Memory B cell (primary cell): ENCODE results near the gene IL9.

Experiments
- ATAC-seq: fragments of 150-1000 bp; cut with Tn5 transposase; 2 replicates; pipeline ENCODE4 v1.10.0; 2021; ENCODE audit warnings: low read depth, mild to moderate bottlenecking, moderate library complexity
- DNase-seq, 2 donors: peaks; one replicate each; pipeline ENCODE4 v3.0.0; 2022; ENCODE audit warnings: low spot score in 2 of 2
- H3K27ac Mint-ChIP-seq: one replicate; pipeline ENCODE4 v1.8.0; 2022; ENCODE audit warnings: mild to moderate bottlenecking, moderate library complexity, mixed read lengths
- H3K27me3 Mint-ChIP-seq: one replicate; pipeline ENCODE4 v1.8.0; 2022; ENCODE audit warnings: mixed read lengths
- H3K36me3 Mint-ChIP-seq: one replicate; pipeline ENCODE4 v1.8.0; 2022; ENCODE audit warnings: mild to moderate bottlenecking, mixed read lengths
- H3K4me1 Mint-ChIP-seq: one replicate; pipeline ENCODE4 v1.8.0; 2022; ENCODE audit warnings: mixed read lengths
- H3K4me3 Mint-ChIP-seq: one replicate; pipeline ENCODE4 v1.8.0; 2022; ENCODE audit warnings: mild to moderate bottlenecking, moderate library complexity, mixed read lengths
- H3K9me3 Mint-ChIP-seq: one replicate; pipeline ENCODE4 v1.8.0; 2022; ENCODE audit warnings: mixed read lengths

IL9 gene

DNA sequence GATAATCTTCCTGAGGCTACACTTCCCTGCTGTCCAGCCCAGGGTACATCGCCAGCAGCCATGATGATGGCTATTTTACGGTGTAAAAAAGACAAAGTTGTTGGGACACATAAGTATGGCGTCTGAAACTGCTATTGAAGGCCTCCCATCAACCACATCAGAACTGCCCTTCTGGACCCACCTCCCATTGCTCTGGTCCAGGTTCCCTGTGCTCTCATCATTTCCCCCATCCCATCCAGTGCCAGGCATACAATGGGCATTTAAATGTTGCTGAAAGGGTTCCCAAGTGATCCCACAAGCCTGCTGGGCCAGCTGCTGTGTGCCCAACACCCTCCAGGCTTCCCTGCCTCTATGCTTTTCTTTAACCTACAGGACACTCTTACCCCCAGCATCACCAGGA lies 10.6 kb downstream of the IL9 start:
- no peak overlapping the region for H3K4me3 Mint-ChIP-seq
- H3K27me3 Mint-ChIP-seq: peaks cover 10% of the 10 kb centered on the region
- ATAC-seq (no peak), DNase-seq (no peak)
- no peaks in the 10 kb centered on the region for H3K36me3 Mint-ChIP-seq
- no peaks in the 10 kb centered on the region for H3K9me3 Mint-ChIP-seq
- peaks cover 3% of the 10 kb centered on the region for H3K4me1 Mint-ChIP-seq
- H3K27ac Mint-ChIP-seq: no peak overlapping the region

DNA sequence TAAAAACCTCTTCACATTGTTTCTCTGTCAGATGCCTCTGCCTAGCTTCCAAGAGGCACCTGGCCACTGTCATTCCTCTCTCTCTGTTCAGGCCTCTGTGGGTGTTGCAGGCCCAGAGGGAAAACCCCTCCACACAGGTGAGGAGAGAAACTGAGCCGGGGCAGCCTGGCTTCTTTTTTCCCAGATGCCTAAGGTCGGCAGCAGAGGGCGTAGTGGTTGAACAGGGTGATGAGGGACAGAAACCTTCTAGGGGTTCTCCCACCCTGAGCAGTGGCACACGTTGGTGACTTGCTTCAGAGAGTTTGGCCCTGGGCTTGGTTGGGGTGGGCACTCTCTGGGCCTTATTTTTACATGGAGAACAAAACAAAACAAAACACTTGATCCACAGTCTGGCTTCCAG lies 12.2 kb downstream of the IL9 start:
- DNase-seq (no peak), ATAC-seq (no peak)
- H3K36me3 Mint-ChIP-seq: no peaks in the 10 kb centered on the region
- peaks cover 3% of the 10 kb centered on the region for H3K4me1 Mint-ChIP-seq
- peaks cover 2% of the 10 kb centered on the region for H3K9me3 Mint-ChIP-seq
- no peak overlapping the region for H3K4me3 Mint-ChIP-seq
- H3K27me3 Mint-ChIP-seq: peaks cover 13% of the 10 kb centered on the region
- H3K27ac Mint-ChIP-seq: no peak overlapping the region

DNA sequence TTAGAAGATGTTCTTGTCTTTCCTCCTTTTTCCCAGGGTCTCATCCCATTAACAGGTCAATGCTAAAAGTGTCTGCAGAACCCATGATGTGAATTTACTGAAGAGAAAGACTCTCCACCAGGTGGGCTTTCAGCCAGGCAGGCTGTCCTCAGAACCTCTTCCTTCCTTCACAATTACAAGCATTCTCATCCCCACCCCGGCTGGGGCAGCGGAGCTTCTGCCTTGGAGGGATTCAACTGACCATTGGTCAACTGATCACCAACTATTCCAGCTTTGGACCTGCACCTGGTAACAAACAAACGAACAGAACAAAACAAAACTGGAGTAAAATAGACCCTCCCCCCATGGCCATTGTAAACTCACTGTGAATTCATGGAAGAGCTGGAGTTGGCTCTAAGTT lies 12.6 kb downstream of the IL9 start:
- H3K36me3 Mint-ChIP-seq: no peaks in the 10 kb centered on the region
- ATAC-seq (no peak), DNase-seq (no peak)
- peaks cover 3% of the 10 kb centered on the region for H3K4me1 Mint-ChIP-seq
- H3K27ac Mint-ChIP-seq: no peak overlapping the region
- H3K4me3 Mint-ChIP-seq: no peak overlapping the region
- peaks cover 2% of the 10 kb centered on the region for H3K9me3 Mint-ChIP-seq
- H3K27me3 Mint-ChIP-seq: peaks cover 13% of the 10 kb centered on the region

DNA sequence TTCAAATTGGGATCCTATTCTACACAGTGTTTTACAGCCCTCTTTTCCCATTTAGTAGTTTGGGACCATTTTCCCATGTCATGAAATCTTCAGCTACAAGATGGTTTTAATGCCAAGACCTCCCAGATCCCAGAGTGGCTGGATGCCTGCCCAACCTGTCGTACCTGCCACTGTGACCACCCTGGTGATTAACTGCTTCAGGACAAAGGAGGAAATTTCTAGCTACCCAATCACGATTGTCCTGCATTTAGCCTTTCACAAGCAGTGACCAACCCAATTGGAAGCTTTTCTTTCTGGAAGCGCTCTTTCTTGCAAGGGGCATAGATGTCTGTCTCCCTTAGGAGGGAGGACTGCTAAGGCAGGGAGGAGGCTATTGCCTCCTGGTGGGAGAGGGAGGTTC lies 13.8 kb downstream of the IL9 start:
- no peak overlapping the region for H3K27ac Mint-ChIP-seq
- ATAC-seq (no peak), DNase-seq (no peak)
- no peak overlapping the region for H3K4me3 Mint-ChIP-seq
- H3K36me3 Mint-ChIP-seq: no peaks in the 10 kb centered on the region
- H3K9me3 Mint-ChIP-seq: peaks cover 2% of the 10 kb centered on the region
- peaks cover 18% of the 10 kb centered on the region for H3K27me3 Mint-ChIP-seq
- no peaks in the 10 kb centered on the region for H3K4me1 Mint-ChIP-seq

DNA sequence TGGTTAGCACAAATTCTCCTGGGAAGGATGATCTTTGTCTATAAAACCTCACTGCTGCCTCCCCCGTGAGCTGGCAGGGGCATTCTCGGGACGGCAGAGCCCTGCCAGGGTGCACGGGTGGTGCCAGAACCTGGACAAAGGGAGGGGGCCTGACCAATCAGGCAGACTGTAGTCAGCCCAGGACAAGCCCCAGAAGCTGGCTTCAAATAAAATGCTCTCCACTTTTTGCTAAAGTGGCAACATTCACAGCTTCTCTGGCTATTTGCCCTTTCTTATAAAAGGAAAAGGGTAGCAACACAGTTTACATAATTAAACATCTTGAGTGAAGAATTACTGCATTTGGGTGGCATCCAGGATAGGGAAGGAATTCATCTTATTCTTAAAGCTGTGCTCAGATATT lies 14.4 kb downstream of the IL9 start:
- Mint-ChIP-seq H3K4me3 (no peak overlapping the region), H3K4me1 (no peaks in the 10 kb centered on the region), H3K27me3 (peaks cover 18% of the 10 kb centered on the region), H3K36me3 (no peaks in the 10 kb centered on the region), H3K9me3 (peaks cover 2% of the 10 kb centered on the region), H3K27ac (no peak overlapping the region)
- DNase-seq (no peak), ATAC-seq (no peak)

DNA sequence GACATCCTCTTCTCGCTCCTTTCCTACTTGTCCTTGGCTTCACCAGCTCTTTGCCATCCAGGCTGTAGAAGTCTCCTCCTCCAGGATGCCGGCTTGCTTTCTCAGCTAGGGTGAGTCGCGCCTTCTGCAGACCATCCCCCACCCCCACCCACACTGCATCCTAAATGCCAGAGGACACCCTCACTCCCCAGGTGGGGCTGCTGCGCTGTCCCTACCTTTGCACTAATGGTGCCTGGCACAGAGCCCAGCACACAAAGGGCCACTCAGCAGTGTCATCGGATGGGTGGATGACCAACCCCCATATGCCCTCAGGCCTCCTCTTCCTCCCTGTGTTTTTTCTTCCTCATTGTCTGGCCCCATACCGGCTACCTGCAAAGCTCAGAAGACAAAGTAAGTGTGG lies 14.8 kb downstream of the IL9 start:
- Mint-ChIP-seq H3K4me1 (no peaks in the 10 kb centered on the region), H3K9me3 (peaks cover 2% of the 10 kb centered on the region), H3K4me3 (no peak overlapping the region), H3K27me3 (peaks cover 18% of the 10 kb centered on the region), H3K27ac (no peak overlapping the region), H3K36me3 (no peaks in the 10 kb centered on the region)
- DNase-seq (no peak), ATAC-seq (no peak)

DNA sequence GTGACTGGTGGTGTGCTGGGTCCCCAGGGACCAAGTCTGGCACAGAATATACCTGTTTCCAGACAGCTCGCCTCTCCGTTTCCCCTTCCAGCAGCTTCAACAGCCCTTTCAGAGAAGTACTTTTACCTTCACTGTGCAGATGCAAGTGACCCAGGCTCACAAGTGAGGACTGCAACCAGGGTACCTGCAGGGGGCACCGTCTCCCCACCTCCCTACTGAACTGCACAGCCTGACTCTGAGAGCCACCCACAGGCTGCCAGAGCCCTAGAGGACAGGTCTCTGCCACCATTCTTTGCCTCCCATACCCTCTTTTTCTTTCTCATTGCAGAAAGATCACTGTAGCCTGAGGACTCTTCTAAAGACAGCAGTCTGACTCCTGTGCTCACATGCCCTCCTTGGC lies 15.4 kb downstream of the IL9 start:
- no peak for ATAC-seq
- Mint-ChIP-seq H3K27me3 (peaks cover 14% of the 10 kb centered on the region), H3K27ac (no peak overlapping the region), H3K9me3 (peaks cover 2% of the 10 kb centered on the region), H3K36me3 (no peaks in the 10 kb centered on the region), H3K4me3 (no peak overlapping the region), H3K4me1 (no peaks in the 10 kb centered on the region)
- no peak for DNase-seq

DNA sequence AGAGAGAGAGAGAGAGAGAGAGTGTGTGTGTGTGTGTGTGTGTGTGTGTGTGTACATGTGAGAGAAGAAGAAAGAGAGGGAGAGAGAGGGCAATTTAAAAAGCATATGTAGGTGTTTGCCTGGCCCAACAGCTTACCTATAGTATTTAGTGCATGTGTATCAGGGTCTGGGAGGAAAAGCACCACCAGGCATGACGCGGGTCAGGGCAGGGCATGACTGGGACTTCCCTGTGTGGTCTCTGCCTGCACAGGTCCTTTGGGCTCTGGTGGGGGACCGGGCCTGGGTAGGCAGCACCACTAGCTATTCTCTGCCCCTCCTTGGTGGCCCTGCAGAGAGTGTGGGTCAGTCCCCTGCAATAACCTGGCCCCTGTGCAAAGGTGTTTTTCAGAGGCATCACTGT lies 16.1 kb downstream of the IL9 start:
- Mint-ChIP-seq H3K27me3 (peaks cover 14% of the 10 kb centered on the region), H3K27ac (no peak overlapping the region), H3K36me3 (no peaks in the 10 kb centered on the region), H3K4me1 (no peaks in the 10 kb centered on the region), H3K4me3 (no peak overlapping the region), H3K9me3 (peaks cover 2% of the 10 kb centered on the region)
- no peak for DNase-seq
- ATAC-seq: no peak

DNA sequence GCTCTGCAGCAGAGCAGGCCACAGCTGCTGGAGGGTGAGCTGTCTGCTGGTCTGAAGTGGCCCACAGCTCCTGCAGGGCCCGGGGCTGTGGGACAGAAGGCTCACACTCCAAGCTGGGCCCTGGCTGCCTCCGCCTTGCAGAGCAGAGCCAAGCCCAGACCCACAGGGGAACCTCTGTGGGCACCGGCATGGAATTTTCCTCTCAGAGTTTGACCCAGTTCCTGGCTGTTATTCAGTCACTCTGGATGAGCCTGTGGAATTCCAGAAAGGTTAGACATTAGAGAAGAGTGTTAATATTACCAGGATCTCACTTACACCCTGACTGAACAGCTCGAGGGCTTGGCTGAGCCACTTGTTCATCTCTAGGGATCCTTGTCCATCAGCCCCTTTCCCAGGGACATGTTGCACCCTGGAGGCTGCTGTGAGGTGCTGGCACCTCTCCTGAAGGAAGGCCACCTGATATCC lies 17.5 kb downstream of the IL9 start:
- Mint-ChIP-seq H3K36me3 (no peaks in the 10 kb centered on the region), H3K27me3 (peaks cover 14% of the 10 kb centered on the region), H3K27ac (no peak overlapping the region), H3K4me3 (no peak overlapping the region), H3K4me1 (no peaks in the 10 kb centered on the region), H3K9me3 (peaks cover 2% of the 10 kb centered on the region)
- no peak for ATAC-seq
- no peak for DNase-seq

DNA sequence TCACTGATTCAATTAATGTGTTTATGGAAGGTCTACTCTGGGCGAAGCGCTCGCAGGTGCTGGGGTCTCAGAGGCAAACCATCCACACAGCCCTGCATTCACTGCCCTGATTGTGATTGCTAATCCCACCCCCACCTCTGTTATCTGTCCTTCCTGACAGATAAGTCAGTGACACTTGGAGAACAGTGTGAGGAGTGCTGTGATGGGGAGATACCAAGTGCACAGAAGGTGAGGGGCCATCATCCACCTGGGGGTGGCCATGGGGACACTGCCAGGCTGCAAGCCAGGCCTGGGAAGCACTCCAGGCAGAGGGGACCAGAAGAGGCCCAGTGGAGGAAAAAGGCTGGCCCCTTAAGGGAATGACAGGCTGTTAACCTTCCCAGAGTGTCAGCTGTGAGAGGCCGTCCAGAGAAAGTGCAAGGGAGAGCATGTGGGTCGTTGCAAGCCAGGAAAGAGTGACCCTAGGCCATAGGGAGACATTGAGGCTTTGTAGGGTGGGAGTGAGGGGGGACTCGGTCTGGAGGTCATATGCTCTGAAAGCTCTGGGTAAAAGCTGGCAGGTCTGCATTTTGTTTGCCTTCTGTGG lies 18.0 kb downstream of the IL9 start:
- no peaks in the 10 kb centered on the region for H3K4me1 Mint-ChIP-seq
- peaks cover 2% of the 10 kb centered on the region for H3K9me3 Mint-ChIP-seq
- ATAC-seq (no peak), DNase-seq (no peak)
- peaks cover 14% of the 10 kb centered on the region for H3K27me3 Mint-ChIP-seq
- no peaks in the 10 kb centered on the region for H3K36me3 Mint-ChIP-seq
- H3K4me3 Mint-ChIP-seq: no peak overlapping the region
- H3K27ac Mint-ChIP-seq: no peak overlapping the region

DNA sequence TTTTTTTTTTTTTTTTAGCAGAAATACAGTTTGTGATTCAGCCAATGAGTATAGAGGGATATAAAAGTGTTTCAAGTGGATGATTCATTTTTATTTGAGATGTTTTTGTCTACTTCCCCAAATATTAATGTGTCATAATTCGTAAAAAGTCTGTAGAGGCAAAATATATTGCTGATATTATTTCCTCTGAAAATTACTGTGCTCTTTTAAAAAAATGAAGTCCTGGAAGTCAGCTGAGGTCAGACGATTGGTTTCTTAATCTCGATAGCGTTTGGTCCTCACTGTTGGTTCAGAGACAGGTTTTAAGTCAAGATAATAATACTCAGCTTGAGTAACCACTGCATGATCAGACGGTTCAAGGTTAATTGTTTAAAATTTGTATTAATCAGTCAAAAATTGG lies 19.5 kb downstream of the IL9 start:
- Mint-ChIP-seq H3K27me3 (peaks cover 20% of the 10 kb centered on the region), H3K4me3 (no peak overlapping the region), H3K9me3 (peaks cover 2% of the 10 kb centered on the region), H3K36me3 (no peaks in the 10 kb centered on the region), H3K4me1 (no peaks in the 10 kb centered on the region), H3K27ac (no peak overlapping the region)
- ATAC-seq (no peak), DNase-seq (no peak)

DNA sequence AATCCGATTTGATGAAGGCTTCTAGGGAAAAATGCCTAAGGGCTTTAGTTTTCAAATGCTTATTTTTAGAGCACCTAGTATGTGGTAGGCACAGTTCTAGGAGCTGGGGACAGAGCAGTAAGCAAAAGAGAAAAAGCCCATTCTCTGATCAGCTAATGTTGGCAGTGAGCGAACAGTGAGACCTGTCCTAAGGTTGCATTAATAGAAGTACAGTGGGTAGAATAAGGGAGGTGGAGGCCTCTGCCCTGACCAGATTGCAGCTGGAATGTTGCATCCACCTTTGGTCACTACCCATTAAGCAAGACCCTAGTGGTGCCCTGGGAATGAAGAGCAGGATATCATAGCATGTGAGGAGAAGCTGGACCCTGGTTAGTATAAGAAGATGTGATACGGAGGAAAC lies 20.1 kb downstream of the IL9 start:
- no peak overlapping the region for H3K27ac Mint-ChIP-seq
- DNase-seq: no peak
- ATAC-seq: no peak
- peaks cover 16% of the 10 kb centered on the region for H3K27me3 Mint-ChIP-seq
- H3K4me1 Mint-ChIP-seq: no peaks in the 10 kb centered on the region
- no peak overlapping the region for H3K4me3 Mint-ChIP-seq
- peaks cover 2% of the 10 kb centered on the region for H3K9me3 Mint-ChIP-seq
- no peaks in the 10 kb centered on the region for H3K36me3 Mint-ChIP-seq

DNA sequence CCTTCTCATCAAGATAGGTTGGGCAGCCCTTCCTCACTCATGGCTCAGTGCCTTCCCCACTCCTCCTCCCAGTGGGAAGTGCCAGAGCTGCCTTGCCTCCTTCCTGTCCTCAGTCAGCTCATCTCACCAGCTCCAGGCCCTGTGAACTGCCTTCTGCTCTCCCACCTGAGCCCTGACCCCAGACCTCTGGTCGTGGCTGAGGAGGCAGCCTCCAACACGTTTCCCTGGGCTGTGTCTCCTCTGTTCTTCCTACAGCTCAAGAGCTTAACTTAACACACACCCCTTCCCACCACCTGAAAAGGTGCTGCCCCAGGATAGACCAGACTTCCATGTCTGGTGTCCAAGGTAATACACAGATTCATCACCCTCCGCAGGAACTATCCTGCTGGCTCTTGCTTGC lies 21.2 kb downstream of the IL9 start:
- ATAC-seq (no peak), DNase-seq (no peak)
- Mint-ChIP-seq H3K4me1 (no peaks in the 10 kb centered on the region), H3K27me3 (peaks cover 14% of the 10 kb centered on the region), H3K36me3 (no peaks in the 10 kb centered on the region), H3K4me3 (no peak overlapping the region), H3K27ac (no peak overlapping the region), H3K9me3 (peaks cover 2% of the 10 kb centered on the region)

DNA sequence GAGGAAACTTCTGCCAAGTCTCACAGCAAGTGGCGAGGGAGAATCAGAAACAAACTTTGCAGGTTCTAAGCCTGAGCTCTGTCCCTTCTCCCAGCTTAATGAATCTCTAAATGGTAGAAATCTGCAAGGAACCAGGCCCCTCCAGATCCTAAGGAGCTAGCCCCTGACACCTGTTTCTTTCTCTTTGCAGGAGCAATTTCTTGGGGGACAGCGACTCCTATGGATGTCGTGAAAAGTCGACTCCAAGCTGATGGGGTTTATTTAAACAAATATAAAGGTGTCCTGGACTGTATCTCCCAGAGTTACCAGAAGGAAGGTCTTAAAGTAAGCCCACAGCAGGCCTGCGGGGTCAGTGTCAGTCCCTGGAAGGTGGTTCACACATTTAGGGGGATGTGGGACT lies 21.8 kb downstream of the IL9 start:
- ATAC-seq: no peak

DNA sequence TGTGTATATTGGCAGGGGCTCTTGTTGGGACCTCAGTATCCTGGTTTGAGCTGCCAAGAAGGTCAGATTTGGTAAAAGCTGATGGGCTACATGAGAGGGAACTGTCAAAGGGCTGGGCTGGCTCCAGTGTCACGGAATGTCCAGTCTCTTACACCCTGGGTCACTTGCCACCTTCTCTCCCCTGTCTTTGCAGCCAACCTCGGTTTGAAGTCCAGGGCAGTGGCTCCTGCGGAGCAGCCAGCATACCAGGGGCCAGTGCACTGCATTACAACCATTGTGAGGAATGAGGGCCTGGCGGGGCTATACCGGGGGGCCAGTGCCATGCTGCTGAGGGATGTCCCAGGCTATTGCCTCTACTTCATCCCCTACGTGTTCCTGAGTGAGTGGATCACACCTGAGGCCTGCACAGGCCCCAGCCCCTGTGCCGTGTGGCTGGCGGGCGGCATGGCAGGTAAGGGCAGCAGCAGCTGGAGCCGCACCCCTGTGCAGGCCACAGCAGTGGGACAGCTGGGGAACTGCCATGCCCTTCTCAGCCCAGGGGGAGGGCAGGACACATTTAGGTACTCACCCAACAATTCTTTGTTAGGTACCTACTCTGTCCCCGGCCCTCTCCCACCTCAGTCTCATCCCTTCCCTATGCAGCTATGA lies 24.2 kb downstream of the IL9 start:
- Mint-ChIP-seq H3K4me3 (no peak overlapping the region), H3K9me3 (no peaks in the 10 kb centered on the region), H3K4me1 (no peaks in the 10 kb centered on the region), H3K27ac (no peak overlapping the region), H3K36me3 (no peaks in the 10 kb centered on the region), H3K27me3 (peaks cover 6% of the 10 kb centered on the region)
- ATAC-seq (no peak), DNase-seq (no peak)

More for the DNA sequence above, 21.8 kb downstream of the IL9 start:
- peaks cover 12% of the 10 kb centered on the region for H3K27me3 Mint-ChIP-seq
- peaks cover under 1% of the 10 kb centered on the region for H3K9me3 Mint-ChIP-seq
- no peak for DNase-seq
- H3K4me1 Mint-ChIP-seq: no peaks in the 10 kb centered on the region
- H3K4me3 Mint-ChIP-seq: no peak overlapping the region
- H3K27ac Mint-ChIP-seq: no peak overlapping the region
- no peaks in the 10 kb centered on the region for H3K36me3 Mint-ChIP-seq
